Mesenchymal stem cell (in vitro differentiated cells and primary cell): Measurements from ENCODE around the gene MTHFD2L.

Experiments used
- DNase-seq: peaks from one replicate; pipeline ENCODE4 v3.0.0-alpha.2; 2013
- H2AFZ ChIP-seq: one replicate; pipeline ENCODE4 v1.6.1; 2013; ENCODE audit warnings: low read depth, mild to moderate bottlenecking, control low read depth, inconsistent platforms, low read length, moderate library complexity
- H2AK5ac ChIP-seq: 2 replicates; pipeline ENCODE4 v1.6.1; 2013; ENCODE audit warnings: low read length, moderate library complexity, mild to moderate bottlenecking, inconsistent platforms; ENCODE audit not compliant: severe bottlenecking
- H2BK120ac ChIP-seq: one replicate; pipeline ENCODE4 v1.6.1; 2013; ENCODE audit warnings: low read depth, mild to moderate bottlenecking, inconsistent platforms, low read length, moderate library complexity
- H2BK12ac ChIP-seq, 2 experiments: one replicate each; pipeline ENCODE4 v1.6.1; 2013; ENCODE audit warnings: inconsistent platforms in 2 of 2, low read length in 2 of 2, mild to moderate bottlenecking in 2 of 2, moderate library complexity in 2 of 2, control low read depth in 1 of 2
- H2BK15ac ChIP-seq: one replicate; pipeline ENCODE4 v1.6.1; 2013; ENCODE audit warnings: mild to moderate bottlenecking, low read depth, inconsistent platforms; ENCODE audit not compliant: poor library complexity, severe bottlenecking
- H2BK5ac ChIP-seq: 2 replicates; pipeline ENCODE4 v1.6.1; 2013; ENCODE audit warnings: low read depth, mild to moderate bottlenecking, low read length, control low read depth, inconsistent platforms; ENCODE audit not compliant: poor library complexity, severe bottlenecking
- H3K14ac ChIP-seq, 2 experiments: one replicate each; pipeline ENCODE4 v1.6.1; 2013; ENCODE audit warnings: inconsistent platforms in 2 of 2, low read length in 2 of 2, control low read depth in 1 of 2, mild to moderate bottlenecking in 1 of 2, moderate library complexity in 1 of 2
- H3K18ac ChIP-seq, 2 experiments: one replicate each; pipeline ENCODE4 v1.6.1; 2013; ENCODE audit warnings: inconsistent platforms in 2 of 2, low read length in 2 of 2, control low read depth in 1 of 2, low read depth in 1 of 2, mild to moderate bottlenecking in 1 of 2
- H3K23ac ChIP-seq, 2 experiments: one replicate each; pipeline ENCODE4 v1.6.1; 2013; ENCODE audit warnings: inconsistent platforms in 2 of 2, low read length in 2 of 2, mild to moderate bottlenecking in 2 of 2, moderate library complexity in 2 of 2, control low read depth in 1 of 2
- H3K27ac ChIP-seq: 2 replicates; pipeline ENCODE4 v1.5.1; 2013; ENCODE audit warnings: mild to moderate bottlenecking, moderate library complexity, low read length, control low read depth, inconsistent platforms; ENCODE audit not compliant: poor library complexity, severe bottlenecking
- H3K27me3 ChIP-seq, 2 experiments: 2 replicates each; pipeline versions ENCODE4 v1.6.1 to v1.7.0; 2013; ENCODE audit warnings: low read length in 2 of 2, mild to moderate bottlenecking in 2 of 2, moderate library complexity in 2 of 2, control low read depth in 1 of 2, inconsistent platforms in 1 of 2; ENCODE audit not compliant: control insufficient read depth in 1 of 2, insufficient read depth in 1 of 2
- H3K36me3 ChIP-seq, 2 experiments: 2 replicates each; pipeline versions ENCODE4 v1.6.1 to v1.7.0; 2013; ENCODE audit warnings: low read length in 2 of 2, control low read depth in 1 of 2, inconsistent platforms in 1 of 2, low read depth in 1 of 2, mild to moderate bottlenecking in 1 of 2; ENCODE audit not compliant: insufficient read depth in 2 of 2, control insufficient read depth in 1 of 2
- H3K4ac ChIP-seq, 2 experiments: one replicate each; pipeline ENCODE4 v1.6.1; 2013; ENCODE audit warnings: inconsistent platforms in 2 of 2, low read length in 2 of 2, mild to moderate bottlenecking in 2 of 2, moderate library complexity in 2 of 2, control low read depth in 1 of 2, low read depth in 1 of 2
- H3K4me1 ChIP-seq: 2 replicates; pipeline ENCODE4 v1.6.1; 2013; ENCODE audit warnings: low read depth, low read length, control low read depth; ENCODE audit not compliant: control insufficient read depth, insufficient read depth
- H3K4me2 ChIP-seq: 2 replicates; pipeline ENCODE4 v1.6.1; 2013; ENCODE audit warnings: low read length, mild to moderate bottlenecking, inconsistent platforms; ENCODE audit not compliant: poor library complexity, severe bottlenecking
- H3K4me3 ChIP-seq, 2 experiments: 2 replicates each; pipeline versions ENCODE4 v1.5.1 to v1.7.0; 2013; ENCODE audit warnings: low read length in 2 of 2, mild to moderate bottlenecking in 2 of 2, control low read depth in 1 of 2, low read depth in 1 of 2; ENCODE audit not compliant: insufficient read depth in 1 of 2
- H3K79me1 ChIP-seq: replicated peaks from 2 replicates; pipeline ENCODE4 v1.6.1; 2013; ENCODE audit warnings: mild to moderate bottlenecking, control low read depth, low read length, inconsistent platforms; ENCODE audit not compliant: poor library complexity, severe bottlenecking
- H3K9ac ChIP-seq: 2 replicates; pipeline ENCODE4 v1.7.0; 2013; ENCODE audit warnings: mild to moderate bottlenecking, low read length, moderate library complexity
- H3K9me3 ChIP-seq: 2 replicates; pipeline ENCODE4 v1.7.0; 2013; ENCODE audit warnings: mild to moderate bottlenecking, low read length; ENCODE audit not compliant: control insufficient read depth
- H4K8ac ChIP-seq: one replicate; pipeline ENCODE4 v1.6.1; 2013; ENCODE audit warnings: inconsistent platforms, mild to moderate bottlenecking, low read length, moderate library complexity
- H4K91ac ChIP-seq: one replicate; pipeline ENCODE4 v1.6.1; 2013; ENCODE audit warnings: mild to moderate bottlenecking, low read length, inconsistent platforms
- WGBS: methylation state at CpG from one replicate; pipeline ENCODE4 v1.1.7; 2013; ENCODE audit warnings: mixed read lengths; 5-methylcytosine and 5-hydroxymethylcytosine counted together

The MTHFD2L gene

GRCh38 chr4:74309223-74309622 is 151.3 kb downstream of the MTHFD2L start:
- Histone ChIP-seq H3K23ac (no peak overlapping the region), H2BK5ac (no peak overlapping the region), H3K9ac (peak overlapping the region; percentile 5), H3K4me2 (no peak overlapping the region), H3K9me3 (no peaks in the 10 kb centered on the region), H4K8ac (no peak overlapping the region), H2BK12ac (no peak overlapping the region), H3K36me3 (no peaks in the 10 kb centered on the region), H3K27me3 (no peaks in the 10 kb centered on the region), H2BK15ac (no peak overlapping the region), H3K4me1 (no peaks in the 10 kb centered on the region), H3K79me1 (no peaks in the 10 kb centered on the region), H3K18ac (no peak overlapping the region), H3K4ac (no peak overlapping the region), H2AFZ (no peak overlapping the region), H3K14ac (no peak overlapping the region), H2AK5ac (no peak overlapping the region), H3K27ac (no peak overlapping the region), H2BK120ac (no peak overlapping the region), H4K91ac (no peak overlapping the region), H3K4me3 (no peak overlapping the region)
- no peak for DNase-seq

GRCh38 chr4:74311696-74312313 is 153.9 kb downstream of the MTHFD2L start:
- Histone ChIP-seq H3K4me2 (no peak overlapping the region), H3K4me1 (no peaks in the 10 kb centered on the region), H3K27me3 (no peaks in the 10 kb centered on the region), H3K9ac (no peak overlapping the region), H2AFZ (no peak overlapping the region), H3K14ac (no peak overlapping the region), H2BK120ac (no peak overlapping the region), H2BK15ac (no peak overlapping the region), H4K8ac (no peak overlapping the region), H3K4ac (no peak overlapping the region), H2AK5ac (no peak overlapping the region), H3K18ac (no peak overlapping the region), H3K36me3 (no peaks in the 10 kb centered on the region), H3K79me1 (no peaks in the 10 kb centered on the region), H3K23ac (no peak overlapping the region), H3K27ac (no peak overlapping the region), H3K4me3 (no peak overlapping the region), H2BK5ac (no peak overlapping the region), H3K9me3 (no peaks in the 10 kb centered on the region), H2BK12ac (no peak overlapping the region), H4K91ac (no peak overlapping the region)
- WGBS: 40% methylated on average over 4 of the region's 4 CpGs
- peak; percentile 74 for DNase-seq

GRCh38 chr4:74314329-74314728 is 156.4 kb downstream of the MTHFD2L start:
- H3K27me3 ChIP-seq: no peaks in the 10 kb centered on the region
- H2BK5ac ChIP-seq: no peak overlapping the region
- no peak overlapping the region for H3K4ac ChIP-seq
- H4K8ac ChIP-seq: no peak overlapping the region
- no peak overlapping the region for H2BK120ac ChIP-seq
- no peak overlapping the region for H3K14ac ChIP-seq
- H3K23ac ChIP-seq: no peak overlapping the region
- no peaks in the 10 kb centered on the region for H3K36me3 ChIP-seq
- H3K9me3 ChIP-seq: no peaks in the 10 kb centered on the region
- no peak for DNase-seq
- no peak overlapping the region for H2BK12ac ChIP-seq
- H4K91ac ChIP-seq: no peak overlapping the region
- no peak overlapping the region for H2AK5ac ChIP-seq
- H2AFZ ChIP-seq: no peak overlapping the region
- no peaks in the 10 kb centered on the region for H3K79me1 ChIP-seq
- H3K4me1 ChIP-seq: no peaks in the 10 kb centered on the region
- no peak overlapping the region for H3K27ac ChIP-seq
- no peak overlapping the region for H3K18ac ChIP-seq
- 100% methylated on average over 2 of the region's 2 CpGs for WGBS
- no peak overlapping the region for H2BK15ac ChIP-seq
- H3K4me2 ChIP-seq: no peak overlapping the region
- H3K4me3 ChIP-seq: no peak overlapping the region
- no peak overlapping the region for H3K9ac ChIP-seq

- Histone ChIP-seq H2BK12ac (no peak overlapping the region), H3K23ac (no peak overlapping the region), H4K8ac (no peak overlapping the region), H4K91ac (no peak overlapping the region), H3K4ac (no peak overlapping the region), H3K4me3 (no peak overlapping the region), H3K4me2 (no peak overlapping the region), H2BK120ac (no peak overlapping the region), H3K9ac (no peak overlapping the region), H3K27ac (no peak overlapping the region), H3K27me3 (no peaks in the 10 kb centered on the region), H2AK5ac (no peak overlapping the region), H3K36me3 (no peaks in the 10 kb centered on the region), H3K14ac (no peak overlapping the region), H3K9me3 (no peaks in the 10 kb centered on the region), H2BK15ac (no peak overlapping the region), H3K79me1 (no peaks in the 10 kb centered on the region), H2BK5ac (no peak overlapping the region), H3K18ac (no peak overlapping the region), H3K4me1 (no peaks in the 10 kb centered on the region), H2AFZ (no peak overlapping the region)
- no peak for DNase-seq
- 100% methylated on average over 1 of the region's 2 CpGs for WGBS
Measured at GRCh38 chr4:74314944-74315343, 157.0 kb downstream of the MTHFD2L start.
